Measurements from ENCODE around the gene PLIN4. TPM values are rescaled to one million over a fixed set of nuclear protein-coding genes. Genes with fewer than 3 reads are reported as not detected.

Gene PLIN4
- total RNA-seq, 1 donor from 2014 or later: 1.3 TPM

GRCh38 chr19:4519521-4520277 lies 1.4 kb upstream of the PLIN4 start:
- TF ChIP-seq, protein P1, sequence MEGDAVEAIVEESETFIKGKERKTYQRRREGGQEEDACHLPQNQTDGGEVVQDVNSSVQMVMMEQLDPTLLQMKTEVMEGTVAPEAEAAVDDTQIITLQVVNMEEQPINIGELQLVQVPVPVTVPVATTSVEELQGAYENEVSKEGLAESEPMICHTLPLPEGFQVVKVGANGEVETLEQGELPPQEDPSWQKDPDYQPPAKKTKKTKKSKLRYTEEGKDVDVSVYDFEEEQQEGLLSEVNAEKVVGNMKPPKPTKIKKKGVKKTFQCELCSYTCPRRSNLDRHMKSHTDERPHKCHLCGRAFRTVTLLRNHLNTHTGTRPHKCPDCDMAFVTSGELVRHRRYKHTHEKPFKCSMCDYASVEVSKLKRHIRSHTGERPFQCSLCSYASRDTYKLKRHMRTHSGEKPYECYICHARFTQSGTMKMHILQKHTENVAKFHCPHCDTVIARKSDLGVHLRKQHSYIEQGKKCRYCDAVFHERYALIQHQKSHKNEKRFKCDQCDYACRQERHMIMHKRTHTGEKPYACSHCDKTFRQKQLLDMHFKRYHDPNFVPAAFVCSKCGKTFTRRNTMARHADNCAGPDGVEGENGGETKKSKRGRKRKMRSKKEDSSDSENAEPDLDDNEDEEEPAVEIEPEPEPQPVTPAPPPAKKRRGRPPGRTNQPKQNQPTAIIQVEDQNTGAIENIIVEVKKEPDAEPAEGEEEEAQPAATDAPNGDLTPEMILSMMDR (IDR thresholded peaks at IDR 0.05; ENCODE audit: unreplicated experiment): no peak
- no peak for DNase-seq (ENCODE audit: low spot score, unreplicated experiment)
- peak overlapping the region; percentile 44 for H3K27ac Mint-ChIP-seq
- H3K36me3 Mint-ChIP-seq (ENCODE audit: insufficient read depth): no peaks in the 10 kb centered on the region
- H3K27me3 Mint-ChIP-seq: peaks cover 15% of the 10 kb centered on the region
- H3K4me3 Mint-ChIP-seq (ENCODE audit: low read depth): no peak overlapping the region
- H3K9me3 Mint-ChIP-seq (ENCODE audit: low read depth): no peaks in the 10 kb centered on the region
- H3K4me1 Mint-ChIP-seq (ENCODE audit: low read depth): no peaks in the 10 kb centered on the region

GRCh38 chr19:4519172-4519496 lies 848 bp upstream of the PLIN4 start:
- TF ChIP-seq, protein P1 (IDR thresholded peaks at IDR 0.05; ENCODE audit: unreplicated experiment): no peak
- H3K27me3 Mint-ChIP-seq: peaks cover 15% of the 10 kb centered on the region
- no peak overlapping the region for H3K4me3 Mint-ChIP-seq (ENCODE audit: low read depth)
- H3K27ac Mint-ChIP-seq: no peak overlapping the region
- H3K9me3 Mint-ChIP-seq (ENCODE audit: low read depth): no peaks in the 10 kb centered on the region
- no peaks in the 10 kb centered on the region for H3K4me1 Mint-ChIP-seq (ENCODE audit: low read depth)
- DNase-seq (ENCODE audit: low spot score, unreplicated experiment): no peak
- H3K36me3 Mint-ChIP-seq (ENCODE audit: insufficient read depth): no peaks in the 10 kb centered on the region

GRCh38 chr19:4517451-4518057 lies 732 bp downstream of the PLIN4 start:
- TF ChIP-seq, protein P1 (IDR thresholded peaks at IDR 0.05; ENCODE audit: unreplicated experiment): no peak

GRCh38 chr19:4516939-4517300 lies 1.4 kb downstream of the PLIN4 start:
- H3K27me3 Mint-ChIP-seq: peaks cover 17% of the 10 kb centered on the region
- no peaks in the 10 kb centered on the region for H3K36me3 Mint-ChIP-seq (ENCODE audit: insufficient read depth)
- H3K9me3 Mint-ChIP-seq (ENCODE audit: low read depth): no peaks in the 10 kb centered on the region
- no peak overlapping the region for H3K4me3 Mint-ChIP-seq (ENCODE audit: low read depth)
- TF ChIP-seq, protein P1 (IDR thresholded peaks at IDR 0.05; ENCODE audit: unreplicated experiment): no peak
- no peak overlapping the region for H3K27ac Mint-ChIP-seq
- no peak for DNase-seq (ENCODE audit: low spot score, unreplicated experiment)
- no peaks in the 10 kb centered on the region for H3K4me1 Mint-ChIP-seq (ENCODE audit: low read depth)

More at GRCh38 chr19:4517451-4518057, 732 bp downstream of the PLIN4 start:
- no peaks in the 10 kb centered on the region for H3K36me3 Mint-ChIP-seq (ENCODE audit: insufficient read depth)
- peaks cover 18% of the 10 kb centered on the region for H3K27me3 Mint-ChIP-seq
- no peaks in the 10 kb centered on the region for H3K4me1 Mint-ChIP-seq (ENCODE audit: low read depth)
- H3K27ac Mint-ChIP-seq: no peak overlapping the region
- DNase-seq (ENCODE audit: low spot score, unreplicated experiment): no peak
- H3K4me3 Mint-ChIP-seq (ENCODE audit: low read depth): no peak overlapping the region
- H3K9me3 Mint-ChIP-seq (ENCODE audit: low read depth): no peaks in the 10 kb centered on the region

- Mint-ChIP-seq H3K27ac (no peak overlapping the region), H3K4me1 (ENCODE audit: low read depth) (no peaks in the 10 kb centered on the region), H3K9me3 (ENCODE audit: low read depth) (no peaks in the 10 kb centered on the region), H3K27me3 (peaks cover 14% of the 10 kb centered on the region), H3K36me3 (ENCODE audit: insufficient read depth) (no peaks in the 10 kb centered on the region), H3K4me3 (ENCODE audit: low read depth) (no peak overlapping the region)
- TF ChIP-seq, protein P1 (IDR thresholded peaks at IDR 0.05; ENCODE audit: unreplicated experiment): no peak
- no peak for DNase-seq (ENCODE audit: low spot score, unreplicated experiment)
Measured at GRCh38 chr19:4516199-4516938, 1.9 kb downstream of the PLIN4 start.
